HepG2 (cell line): ENCODE results near the gene PRKCI. TPM values are rescaled to one million over a fixed set of nuclear protein-coding genes. Genes with fewer than 3 reads are reported as not detected.

Experiments used
- ELF3 ChIP-seq: IDR thresholded peaks from 2 replicates; pipeline ENCODE4 v1.6.1; 2016; ENCODE audit warnings: missing genetic modification reagents, missing compliant biosample characterization
- GABPA ChIP-seq, 2 experiments: IDR thresholded peaks; 2 replicates each; pipeline ENCODE4 v1.6.1; 2011 to 2016; ENCODE audit warnings: low read depth in 2 of 2, low read length in 1 of 2, missing biosample characterization in 1 of 2, missing genetic modification characterization in 1 of 2
- HDAC6 ChIP-seq: fragments of 200-600 bp; sonication (generic); IDR thresholded peaks from 2 replicates; pipeline ENCODE4 v1.7.0; 2017; ENCODE audit warnings: mild to moderate bottlenecking, antibody characterized with exemption, low read length, low read depth
- HNRNPL ChIP-seq: fragments of 200-400 bp; formaldehyde crosslinking; IDR thresholded peaks from 2 replicates; pipeline ENCODE4 v1.6.1; 2017; ENCODE audit warnings: mild to moderate bottlenecking, low read depth, low read length
- JUN ChIP-seq: sonication (generic); formaldehyde crosslinking; IDR thresholded peaks from 2 replicates; pipeline ENCODE4 v1.4.0; 2020; ENCODE audit warnings: mild to moderate bottlenecking, missing genetic modification reagents
- KLF15 ChIP-seq: sonication (generic); formaldehyde crosslinking; IDR thresholded peaks from 2 replicates; pipeline ENCODE4 v1.8.1; 2023; ENCODE audit warnings: borderline replicate concordance, mild to moderate bottlenecking, inconsistent platforms, missing genetic modification reagents, mixed read lengths
- MEF2D ChIP-seq: sonication (generic); formaldehyde crosslinking; IDR thresholded peaks from 2 replicates; pipeline ENCODE4 v1.5.1; 2020; ENCODE audit warnings: mild to moderate bottlenecking, missing genetic modification reagents
- NCOA1 ChIP-seq: sonication (generic); formaldehyde crosslinking; IDR thresholded peaks from 2 replicates; pipeline ENCODE4 v1.9.0; 2021; ENCODE audit warnings: missing genetic modification reagents
- POLR2AphosphoS5 ChIP-seq: IDR thresholded peaks from 2 replicates; pipeline ENCODE4 v1.6.1; 2012; ENCODE audit warnings: low read depth, low read length
- SAP130 ChIP-seq: IDR thresholded peaks from 2 replicates; pipeline ENCODE4 v1.6.1; 2016; ENCODE audit warnings: low read depth
- SETDB1 ChIP-seq: sonication (generic); formaldehyde crosslinking; IDR thresholded peaks from 2 replicates; pipeline ENCODE4 v1.5.1; 2020; ENCODE audit warnings: missing genetic modification reagents, mild to moderate bottlenecking, borderline replicate concordance
- SPEN ChIP-seq: sonication (generic); formaldehyde crosslinking; IDR thresholded peaks from 2 replicates; pipeline ENCODE4 v1.5.1; 2020; ENCODE audit warnings: low read depth, mild to moderate bottlenecking, missing genetic modification reagents
- ZNF326 ChIP-seq: sonication (generic); formaldehyde crosslinking; IDR thresholded peaks from 2 replicates; pipeline ENCODE4 v1.4.0; 2020; ENCODE audit warnings: missing genetic modification reagents, borderline replicate concordance
- ZNF430 ChIP-seq: sonication (generic); formaldehyde crosslinking; IDR thresholded peaks from 2 replicates; pipeline ENCODE4 v1.9.0; 2021; ENCODE audit warnings: mild to moderate bottlenecking, missing genetic modification reagents
- ZNF468 ChIP-seq: sonication (generic); formaldehyde crosslinking; IDR thresholded peaks from 2 replicates; pipeline ENCODE4 v1.8.0; 2022; ENCODE audit warnings: mild to moderate bottlenecking, moderate library complexity, missing genetic modification reagents
- ZNF746 ChIP-seq: sonication (generic); formaldehyde crosslinking; IDR thresholded peaks from 2 replicates; pipeline ENCODE4 v1.8.0; 2022; ENCODE audit warnings: mild to moderate bottlenecking, missing genetic modification reagents
- ZNF839 ChIP-seq: sonication (generic); formaldehyde crosslinking; IDR thresholded peaks from 2 replicates; pipeline ENCODE4 v1.4.0; 2020; ENCODE audit warnings: missing genetic modification reagents, mild to moderate bottlenecking, borderline replicate concordance
- polyA plus RNA-seq, 8 experiments: library from polyadenylated mRNA; depleted of rRNA in 3 of 8; stranded (reverse) in 7 of 8; unstranded in 1 of 8; fragments of >200 nt; fragmentation: Illumina TruSeq in 4 of 8; extraction: Trizol in 4 of 8; gene quantifications; 2 replicates each; pipeline versions ENCODE4 v1.2.1 to v1.2.3, GENCODE V29; 2011 to 2016; ENCODE audit warnings: low read depth in 4 of 8, missing spikeins in 1 of 8, mixed read lengths in 1 of 8; ENCODE audit not compliant: insufficient read depth in 1 of 8
- total RNA-seq, 5 experiments: library from RNA; depleted of rRNA; stranded (reverse); fragments of >200 nt; fragmentation: Illumina TruSeq; extraction: Trizol; gene quantifications; 2 replicates each; pipeline ENCODE4 v1.2.3, GENCODE V29; 2016; ENCODE audit warnings: low read depth in 1 of 5
- TF ChIP-seq, protein P1 (sequence below): IDR thresholded peaks from 2 replicates; pipeline ENCODE4 v1.6.1; 2012; ENCODE audit warnings: low read length, improper control_type of control experiment
- TF ChIP-seq, protein P2 (sequence below): sonication (generic); formaldehyde crosslinking; IDR thresholded peaks from 2 replicates; pipeline ENCODE4 v1.4.0; 2020; ENCODE audit warnings: missing genetic modification reagents, borderline replicate concordance
- TF ChIP-seq, protein P3 (sequence below): sonication (generic); formaldehyde crosslinking; IDR thresholded peaks from 2 replicates; pipeline ENCODE4 v1.5.0; 2020; ENCODE audit warnings: mild to moderate bottlenecking, missing genetic modification reagents, borderline replicate concordance
- TF ChIP-seq, protein P4 (sequence below): sonication (generic); formaldehyde crosslinking; IDR thresholded peaks from 2 replicates; pipeline ENCODE4 v1.4.0; 2020; ENCODE audit warnings: missing genetic modification reagents; ENCODE audit errors: not compliant biosample characterization

PRKCI gene
- total and polyA plus RNA-seq, 2 of the 13 experiments (the other 11 are each of a cell fraction or from before 2014, with no cell fraction given): 17.2 to 30.4 TPM

DNA sequence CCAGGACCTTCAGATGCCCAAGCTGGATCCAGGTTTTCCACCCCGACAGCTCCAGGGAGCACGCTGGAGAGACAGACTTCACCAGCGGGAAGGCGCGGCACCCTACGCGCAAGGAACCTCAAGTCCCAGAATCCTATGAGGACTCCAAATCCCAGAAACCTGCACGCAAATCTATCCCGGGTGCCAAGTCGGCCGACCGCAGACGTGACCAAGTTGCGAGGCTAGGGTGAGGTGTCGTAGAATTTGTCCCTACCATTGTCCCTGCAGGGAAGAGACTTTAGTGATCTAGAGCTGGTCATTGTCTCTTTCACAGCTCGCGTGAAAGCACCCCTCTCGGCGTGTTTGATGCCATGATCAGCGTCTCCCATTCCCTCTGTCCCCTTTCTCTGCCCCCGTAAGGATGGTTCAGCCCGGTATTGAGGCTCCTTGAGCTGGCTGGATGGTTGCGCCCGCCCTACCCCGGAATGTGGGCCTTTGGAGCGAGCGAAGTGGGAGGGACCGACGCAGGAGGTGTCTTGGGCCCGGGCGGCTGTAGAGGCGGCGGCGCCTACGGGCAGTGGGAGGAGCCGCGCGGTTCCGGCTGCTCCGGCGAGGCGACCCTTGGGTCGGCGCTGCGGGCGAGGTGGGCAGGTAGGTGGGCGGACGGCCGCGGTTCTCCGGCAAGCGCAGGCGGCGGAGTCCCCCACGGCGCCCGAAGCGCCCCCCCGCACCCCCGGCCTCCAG, at the start of gene PRKCI (continued):
- TF ChIP-seq, protein P1, sequence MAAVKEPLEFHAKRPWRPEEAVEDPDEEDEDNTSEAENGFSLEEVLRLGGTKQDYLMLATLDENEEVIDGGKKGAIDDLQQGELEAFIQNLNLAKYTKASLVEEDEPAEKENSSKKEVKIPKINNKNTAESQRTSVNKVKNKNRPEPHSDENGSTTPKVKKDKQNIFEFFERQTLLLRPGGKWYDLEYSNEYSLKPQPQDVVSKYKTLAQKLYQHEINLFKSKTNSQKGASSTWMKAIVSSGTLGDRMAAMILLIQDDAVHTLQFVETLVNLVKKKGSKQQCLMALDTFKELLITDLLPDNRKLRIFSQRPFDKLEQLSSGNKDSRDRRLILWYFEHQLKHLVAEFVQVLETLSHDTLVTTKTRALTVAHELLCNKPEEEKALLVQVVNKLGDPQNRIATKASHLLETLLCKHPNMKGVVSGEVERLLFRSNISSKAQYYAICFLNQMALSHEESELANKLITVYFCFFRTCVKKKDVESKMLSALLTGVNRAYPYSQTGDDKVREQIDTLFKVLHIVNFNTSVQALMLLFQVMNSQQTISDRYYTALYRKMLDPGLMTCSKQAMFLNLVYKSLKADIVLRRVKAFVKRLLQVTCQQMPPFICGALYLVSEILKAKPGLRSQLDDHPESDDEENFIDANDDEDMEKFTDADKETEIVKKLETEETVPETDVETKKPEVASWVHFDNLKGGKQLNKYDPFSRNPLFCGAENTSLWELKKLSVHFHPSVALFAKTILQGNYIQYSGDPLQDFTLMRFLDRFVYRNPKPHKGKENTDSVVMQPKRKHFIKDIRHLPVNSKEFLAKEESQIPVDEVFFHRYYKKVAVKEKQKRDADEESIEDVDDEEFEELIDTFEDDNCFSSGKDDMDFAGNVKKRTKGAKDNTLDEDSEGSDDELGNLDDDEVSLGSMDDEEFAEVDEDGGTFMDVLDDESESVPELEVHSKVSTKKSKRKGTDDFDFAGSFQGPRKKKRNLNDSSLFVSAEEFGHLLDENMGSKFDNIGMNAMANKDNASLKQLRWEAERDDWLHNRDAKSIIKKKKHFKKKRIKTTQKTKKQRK: no peak
- TF ChIP-seq POLR2AphosphoS5 (peak; percentile 49), KLF15 (CRISPR knock-in tag) (no peak), JUN (CRISPR knock-in tag) (no peak), HDAC6 (no peak), ELF3 (peak; percentile 57), MEF2D (CRISPR knock-in tag) (no peak), ZNF326 (CRISPR knock-in tag) (no peak), ZNF468 (no peak), ZNF839 (CRISPR knock-in tag) (no peak), NCOA1 (CRISPR knock-in tag) (no peak), SETDB1 (CRISPR knock-in tag) (no peak), GABPA (IDR thresholded peaks at IDR 0.05; ENCODE audit: low read depth, low read length) (no peak), GABPA (CRISPR knock-in tag; IDR thresholded peaks at IDR 0.05; ENCODE audit: low read depth) (peak; percentile 70), SAP130 (CRISPR knock-in tag) (peak; percentile 74), ZNF746 (0 out of 2 replicates have a peak, but pooled peaks have one; percentile 33), ZNF430 (CRISPR knock-in tag) (no peak), HNRNPL (no peak), SPEN (CRISPR knock-in tag) (peak; percentile 33)
- TF ChIP-seq, protein P2, sequence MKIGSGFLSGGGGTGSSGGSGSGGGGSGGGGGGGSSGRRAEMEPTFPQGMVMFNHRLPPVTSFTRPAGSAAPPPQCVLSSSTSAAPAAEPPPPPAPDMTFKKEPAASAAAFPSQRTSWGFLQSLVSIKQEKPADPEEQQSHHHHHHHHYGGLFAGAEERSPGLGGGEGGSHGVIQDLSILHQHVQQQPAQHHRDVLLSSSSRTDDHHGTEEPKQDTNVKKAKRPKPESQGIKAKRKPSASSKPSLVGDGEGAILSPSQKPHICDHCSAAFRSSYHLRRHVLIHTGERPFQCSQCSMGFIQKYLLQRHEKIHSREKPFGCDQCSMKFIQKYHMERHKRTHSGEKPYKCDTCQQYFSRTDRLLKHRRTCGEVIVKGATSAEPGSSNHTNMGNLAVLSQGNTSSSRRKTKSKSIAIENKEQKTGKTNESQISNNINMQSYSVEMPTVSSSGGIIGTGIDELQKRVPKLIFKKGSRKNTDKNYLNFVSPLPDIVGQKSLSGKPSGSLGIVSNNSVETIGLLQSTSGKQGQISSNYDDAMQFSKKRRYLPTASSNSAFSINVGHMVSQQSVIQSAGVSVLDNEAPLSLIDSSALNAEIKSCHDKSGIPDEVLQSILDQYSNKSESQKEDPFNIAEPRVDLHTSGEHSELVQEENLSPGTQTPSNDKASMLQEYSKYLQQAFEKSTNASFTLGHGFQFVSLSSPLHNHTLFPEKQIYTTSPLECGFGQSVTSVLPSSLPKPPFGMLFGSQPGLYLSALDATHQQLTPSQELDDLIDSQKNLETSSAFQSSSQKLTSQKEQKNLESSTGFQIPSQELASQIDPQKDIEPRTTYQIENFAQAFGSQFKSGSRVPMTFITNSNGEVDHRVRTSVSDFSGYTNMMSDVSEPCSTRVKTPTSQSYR (CRISPR knock-in tag): no peak
- TF ChIP-seq, protein P3, sequence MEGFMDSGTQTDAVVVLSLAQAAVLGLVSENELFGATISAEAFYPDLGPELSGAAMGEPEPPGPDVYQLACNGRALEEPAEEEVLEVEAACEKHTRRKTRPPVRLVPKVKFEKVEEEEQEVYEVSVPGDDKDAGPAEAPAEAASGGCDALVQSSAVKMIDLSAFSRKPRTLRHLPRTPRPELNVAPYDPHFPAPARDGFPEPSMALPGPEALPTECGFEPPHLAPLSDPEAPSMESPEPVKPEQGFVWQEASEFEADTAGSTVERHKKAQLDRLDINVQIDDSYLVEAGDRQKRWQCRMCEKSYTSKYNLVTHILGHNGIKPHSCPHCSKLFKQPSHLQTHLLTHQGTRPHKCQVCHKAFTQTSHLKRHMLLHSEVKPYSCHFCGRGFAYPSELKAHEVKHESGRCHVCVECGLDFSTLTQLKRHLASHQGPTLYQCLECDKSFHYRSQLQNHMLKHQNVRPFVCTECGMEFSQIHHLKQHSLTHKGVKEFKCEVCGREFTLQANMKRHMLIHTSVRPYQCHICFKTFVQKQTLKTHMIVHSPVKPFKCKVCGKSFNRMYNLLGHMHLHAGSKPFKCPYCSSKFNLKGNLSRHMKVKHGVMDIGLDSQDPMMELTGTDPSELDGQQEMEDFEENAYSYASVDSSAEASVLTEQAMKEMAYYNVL: peak; percentile 70; the same call in 1 of the 2 replicates
- TF ChIP-seq, protein P4, sequence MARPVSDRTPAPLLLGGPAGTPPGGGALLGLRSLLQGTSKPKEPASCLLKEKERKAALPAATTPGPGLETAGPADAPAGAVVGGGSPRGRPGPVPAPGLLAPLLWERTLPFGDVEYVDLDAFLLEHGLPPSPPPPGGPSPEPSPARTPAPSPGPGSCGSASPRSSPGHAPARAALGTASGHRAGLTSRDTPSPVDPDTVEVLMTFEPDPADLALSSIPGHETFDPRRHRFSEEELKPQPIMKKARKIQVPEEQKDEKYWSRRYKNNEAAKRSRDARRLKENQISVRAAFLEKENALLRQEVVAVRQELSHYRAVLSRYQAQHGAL (CRISPR knock-in tag): no peak
